Osteoblast (primary cell): ENCODE measurements around the gene GTPBP2. TPM values are rescaled to one million over a fixed set of nuclear protein-coding genes. Genes with fewer than 3 reads are reported as not detected.

Source experiments
- DNase-seq: peaks from one replicate; pipeline ENCODE4 v3.0.0; 2011; ENCODE audit warnings: low spot score, mixed read lengths; ENCODE audit not compliant: insufficient read length; ENCODE audit errors: missing footprints
- H2AFZ ChIP-seq: 2 replicates; pipeline ENCODE4 v1.6.0; 2011; ENCODE audit warnings: mild to moderate bottlenecking, low read length
- H3K27ac ChIP-seq: 2 replicates; pipeline ENCODE4 v1.5.1; 2011; ENCODE audit warnings: mild to moderate bottlenecking, low read depth, low read length, moderate library complexity
- H3K27me3 ChIP-seq: 2 replicates; pipeline ENCODE4 v1.6.0; 2012; ENCODE audit warnings: mild to moderate bottlenecking, control low read depth, inconsistent platforms, low read length, moderate library complexity; ENCODE audit not compliant: insufficient read depth
- H3K36me3 ChIP-seq: 2 replicates; pipeline ENCODE4 v1.5.1; 2011; ENCODE audit warnings: mild to moderate bottlenecking, low read length, control low read depth, moderate library complexity; ENCODE audit not compliant: insufficient read depth
- H3K4me1 ChIP-seq: 2 replicates; pipeline ENCODE4 v1.5.1; 2011; ENCODE audit warnings: mild to moderate bottlenecking, low read length, control low read depth, moderate library complexity; ENCODE audit not compliant: insufficient read depth
- H3K4me2 ChIP-seq: 2 replicates; pipeline ENCODE4 v1.6.0; 2011; ENCODE audit warnings: mild to moderate bottlenecking, low read length; ENCODE audit not compliant: insufficient read depth
- H3K4me3 ChIP-seq: fragments of 200-600 bp; sonication (generic); 3 replicates; pipeline ENCODE4 v1.5.1; 2012; ENCODE audit warnings: mild to moderate bottlenecking, low read length, inconsistent platforms; ENCODE audit not compliant: insufficient read depth
- H3K79me2 ChIP-seq: 2 replicates; pipeline ENCODE4 v1.6.0; 2012; ENCODE audit warnings: mild to moderate bottlenecking, low read length, control low read depth, inconsistent platforms; ENCODE audit not compliant: insufficient read depth
- H3K9me3 ChIP-seq: 2 replicates; pipeline ENCODE4 v1.5.1; 2011; ENCODE audit warnings: low read depth, low read length, control low read depth
- H4K20me1 ChIP-seq: 2 replicates; pipeline ENCODE4 v1.6.0; 2012; ENCODE audit warnings: mild to moderate bottlenecking, low read length, control low read depth; ENCODE audit not compliant: insufficient read depth
- total RNA-seq: library from RNA; depleted of rRNA; stranded (reverse); fragments of >200 nt; gene quantifications from 2 replicates; pipeline ENCODE4 v1.2.3, GENCODE V29; 2012
- TF ChIP-seq, protein P1 (sequence below): IDR thresholded peaks from 2 replicates; pipeline ENCODE4 v1.5.1; 2011; ENCODE audit warnings: mild to moderate bottlenecking, low read depth, low read length, moderate library complexity; ENCODE audit errors: extremely low read depth

The GTPBP2 gene
- total RNA-seq, 1 donor: 84.0 TPM

DNA sequence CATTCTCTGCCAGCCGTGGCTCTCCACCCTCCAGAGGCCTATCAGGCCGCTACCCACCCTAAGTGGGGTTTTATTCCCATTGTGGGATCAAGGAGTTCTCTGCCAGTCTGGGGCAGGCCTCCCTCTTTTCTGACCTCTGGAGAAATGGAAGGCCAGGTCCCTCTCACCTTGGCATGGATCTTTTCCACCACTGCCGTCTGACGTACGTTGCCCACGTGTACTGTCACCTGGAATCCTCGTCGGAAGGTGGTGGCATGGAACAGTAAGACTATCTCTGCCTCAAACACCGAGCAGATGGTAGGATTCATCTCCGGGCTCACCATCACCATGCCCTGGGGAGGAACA lies 7.3 kb downstream of the GTPBP2 start:
- Histone ChIP-seq H3K36me3 (peaks cover 76% of the 10 kb centered on the region), H3K79me2 (peaks cover 32% of the 10 kb centered on the region), H3K9me3 (no peaks in the 10 kb centered on the region), H4K20me1 (no peaks in the 10 kb centered on the region), H3K27me3 (no peaks in the 10 kb centered on the region), H3K4me1 (peaks cover 2% of the 10 kb centered on the region), H3K4me3 (no peak overlapping the region), H3K27ac (no peak overlapping the region), H2AFZ (no peak overlapping the region), H3K4me2 (no peak overlapping the region)
- no peak for DNase-seq
- TF ChIP-seq, protein P1, sequence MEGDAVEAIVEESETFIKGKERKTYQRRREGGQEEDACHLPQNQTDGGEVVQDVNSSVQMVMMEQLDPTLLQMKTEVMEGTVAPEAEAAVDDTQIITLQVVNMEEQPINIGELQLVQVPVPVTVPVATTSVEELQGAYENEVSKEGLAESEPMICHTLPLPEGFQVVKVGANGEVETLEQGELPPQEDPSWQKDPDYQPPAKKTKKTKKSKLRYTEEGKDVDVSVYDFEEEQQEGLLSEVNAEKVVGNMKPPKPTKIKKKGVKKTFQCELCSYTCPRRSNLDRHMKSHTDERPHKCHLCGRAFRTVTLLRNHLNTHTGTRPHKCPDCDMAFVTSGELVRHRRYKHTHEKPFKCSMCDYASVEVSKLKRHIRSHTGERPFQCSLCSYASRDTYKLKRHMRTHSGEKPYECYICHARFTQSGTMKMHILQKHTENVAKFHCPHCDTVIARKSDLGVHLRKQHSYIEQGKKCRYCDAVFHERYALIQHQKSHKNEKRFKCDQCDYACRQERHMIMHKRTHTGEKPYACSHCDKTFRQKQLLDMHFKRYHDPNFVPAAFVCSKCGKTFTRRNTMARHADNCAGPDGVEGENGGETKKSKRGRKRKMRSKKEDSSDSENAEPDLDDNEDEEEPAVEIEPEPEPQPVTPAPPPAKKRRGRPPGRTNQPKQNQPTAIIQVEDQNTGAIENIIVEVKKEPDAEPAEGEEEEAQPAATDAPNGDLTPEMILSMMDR: no peak

DNA sequence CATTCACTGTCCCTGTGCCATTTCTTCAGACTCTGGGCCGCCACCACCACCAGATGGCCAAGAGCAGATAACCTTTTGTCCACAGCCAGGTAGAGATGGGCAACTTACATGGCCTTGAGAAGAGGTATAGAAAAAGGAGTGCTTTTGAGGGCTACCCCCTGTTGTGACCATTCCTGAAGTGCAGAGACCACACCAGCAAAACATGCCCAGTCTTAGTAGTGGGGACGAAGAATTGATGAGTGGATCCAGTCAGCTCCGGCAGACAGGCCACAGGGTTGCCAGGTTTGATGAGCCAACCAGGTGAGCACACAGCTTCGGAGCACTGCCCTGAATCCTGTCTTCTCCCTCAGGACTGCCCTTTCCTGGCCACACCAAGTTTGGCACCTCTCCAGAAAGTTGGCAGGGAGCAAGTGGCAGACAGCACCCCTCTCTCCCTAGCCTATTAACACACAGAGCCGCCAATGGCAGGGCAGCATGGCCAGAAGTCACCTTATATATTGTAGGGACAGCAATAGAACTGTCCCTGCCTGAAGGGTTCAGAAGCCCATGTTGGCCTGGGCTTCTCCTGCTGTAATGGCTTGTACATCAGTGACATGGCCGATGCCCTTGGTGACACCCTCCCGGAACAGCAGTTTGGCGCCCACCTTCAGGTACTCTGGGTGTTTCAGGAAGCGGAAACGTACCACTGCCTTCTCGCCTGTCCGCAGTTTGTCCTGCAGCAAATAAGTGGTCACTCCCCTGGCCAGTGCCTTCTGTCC lies 7.8 kb downstream of the GTPBP2 start:
- TF ChIP-seq, protein P1: no peak
- peaks cover 73% of the 10 kb centered on the region for H3K36me3 ChIP-seq
- no peaks in the 10 kb centered on the region for H3K9me3 ChIP-seq
- H3K4me3 ChIP-seq: no peak overlapping the region
- H3K4me2 ChIP-seq: no peak overlapping the region
- no peaks in the 10 kb centered on the region for H4K20me1 ChIP-seq
- H2AFZ ChIP-seq: no peak overlapping the region
- no peaks in the 10 kb centered on the region for H3K4me1 ChIP-seq
- no peak overlapping the region for H3K27ac ChIP-seq
- DNase-seq: no peak
- peaks cover 27% of the 10 kb centered on the region for H3K79me2 ChIP-seq
- no peaks in the 10 kb centered on the region for H3K27me3 ChIP-seq

GRCh38 chr6:43616725-43617472 lies 12.2 kb downstream of the GTPBP2 start:
- no peaks in the 10 kb centered on the region for H3K27me3 ChIP-seq
- TF ChIP-seq, protein P1: no peak
- H4K20me1 ChIP-seq: no peaks in the 10 kb centered on the region
- peaks cover 62% of the 10 kb centered on the region for H3K36me3 ChIP-seq
- no peak overlapping the region for H2AFZ ChIP-seq
- H3K4me3 ChIP-seq: no peak overlapping the region
- H3K27ac ChIP-seq: no peak overlapping the region
- H3K4me2 ChIP-seq: no peak overlapping the region
- H3K9me3 ChIP-seq: no peaks in the 10 kb centered on the region
- no peaks in the 10 kb centered on the region for H3K4me1 ChIP-seq
- peaks cover 2% of the 10 kb centered on the region for H3K79me2 ChIP-seq
- DNase-seq: no peak

DNA sequence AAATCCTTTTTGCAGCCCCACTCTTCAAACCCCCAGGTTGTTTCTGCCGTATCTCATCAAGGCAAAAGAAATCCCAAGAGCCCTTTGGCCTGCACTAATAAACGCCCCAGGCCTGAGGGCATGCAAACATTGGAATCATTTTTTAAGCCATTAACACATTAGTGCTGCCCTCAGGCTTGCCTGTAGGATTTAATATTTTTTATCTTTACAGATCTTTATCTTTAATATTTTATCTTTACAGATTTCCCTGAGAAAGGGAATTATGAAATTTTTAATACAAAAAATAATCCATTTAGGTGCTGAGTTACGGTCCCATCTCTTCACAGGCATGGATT lies 14.7 kb downstream of the GTPBP2 start:
- no peaks in the 10 kb centered on the region for H3K79me2 ChIP-seq
- peaks cover 2% of the 10 kb centered on the region for H4K20me1 ChIP-seq
- no peak overlapping the region for H3K27ac ChIP-seq
- H3K27me3 ChIP-seq: no peaks in the 10 kb centered on the region
- peaks cover 2% of the 10 kb centered on the region for H3K4me1 ChIP-seq
- H2AFZ ChIP-seq: no peak overlapping the region
- no peak for DNase-seq
- TF ChIP-seq, protein P1: no peak
- H3K4me2 ChIP-seq: no peak overlapping the region
- H3K4me3 ChIP-seq: no peak overlapping the region
- no peaks in the 10 kb centered on the region for H3K9me3 ChIP-seq
- H3K36me3 ChIP-seq: peaks cover 56% of the 10 kb centered on the region
